ENCODE measurements around the gene CRAMP1.

DNA sequence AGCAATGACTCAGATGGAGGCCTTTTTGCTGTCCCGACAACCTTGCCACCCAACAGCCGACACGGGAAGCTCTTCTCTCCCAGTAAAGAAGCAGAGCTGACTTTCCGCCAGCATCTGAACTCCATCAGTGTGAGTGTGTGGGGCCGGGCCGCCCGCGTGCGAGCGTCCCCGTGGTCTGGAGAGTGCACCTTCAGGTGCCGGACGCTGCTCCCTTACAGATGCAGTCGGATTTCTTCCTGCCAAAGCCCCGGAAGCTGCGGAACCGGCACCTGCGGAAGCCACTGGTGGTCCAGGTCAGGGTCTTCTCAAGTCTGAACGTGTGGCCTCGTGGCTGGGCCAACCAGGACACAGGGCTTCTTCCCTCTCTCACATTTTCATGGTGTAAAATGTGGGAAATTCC, 50.4 kb downstream of the CRAMP1 start:
- TF ChIP-seq CTCF (IDR thresholded peaks at IDR 0.05): no peak
- no peak for TF ChIP-seq EZH2phosphoT487 (IDR thresholded peaks at IDR 0.05)

Data from neural progenitor cell (in vitro differentiated cells).